NCI-H1694 (cell line): Measurements from ENCODE around the gene OR3A3.

Experiments used
- DNase-seq: peaks from one replicate; lab custom pipeline; 2025; lab: John Stamatoyannopoulos, UW

Gene OR3A3

DNA sequence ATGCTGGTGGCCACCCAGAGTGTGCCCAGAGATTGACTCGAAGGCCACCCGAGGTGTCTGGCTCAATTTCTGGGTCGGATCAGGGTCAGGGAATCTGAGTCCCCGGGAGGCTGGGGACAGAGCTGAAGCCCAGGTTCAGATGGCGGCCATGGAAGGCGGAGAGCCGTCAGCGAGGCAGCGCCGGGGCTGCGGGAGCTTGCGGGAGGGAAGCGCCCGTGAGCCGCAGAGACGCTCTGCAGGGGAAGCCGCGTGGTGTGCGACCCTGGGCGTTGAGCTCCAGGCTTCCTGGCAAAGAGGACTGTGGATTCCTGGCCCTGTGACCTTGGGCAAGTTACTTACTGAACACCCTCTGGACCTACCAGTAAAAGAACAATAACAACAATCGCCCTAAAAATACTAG is 61.0 kb downstream of the OR3A3 start:
- no peak for DNase-seq
